ENCODE data around the gene DPP6.

DNA sequence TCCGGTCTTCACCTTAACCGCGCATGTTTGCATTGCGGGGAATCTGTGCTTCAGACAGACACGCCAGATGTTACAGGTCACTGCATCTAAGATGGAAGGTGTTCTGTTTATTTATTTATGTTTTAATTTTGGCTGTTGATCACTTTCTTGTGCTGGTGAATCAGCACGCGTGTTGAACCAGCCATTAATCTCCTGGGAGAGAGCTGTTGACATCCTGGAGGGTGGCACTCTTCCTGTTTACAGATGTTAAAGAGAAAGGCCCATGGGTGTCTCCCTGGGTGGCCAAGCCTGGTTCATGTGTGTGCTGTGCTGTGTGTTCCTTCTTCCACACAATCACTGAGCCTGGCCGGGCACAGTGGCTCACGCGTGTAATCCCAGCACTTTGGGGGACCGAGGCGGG is 595.4 kb downstream of the DPP6 start:
- TF ChIP-seq, protein P1, sequence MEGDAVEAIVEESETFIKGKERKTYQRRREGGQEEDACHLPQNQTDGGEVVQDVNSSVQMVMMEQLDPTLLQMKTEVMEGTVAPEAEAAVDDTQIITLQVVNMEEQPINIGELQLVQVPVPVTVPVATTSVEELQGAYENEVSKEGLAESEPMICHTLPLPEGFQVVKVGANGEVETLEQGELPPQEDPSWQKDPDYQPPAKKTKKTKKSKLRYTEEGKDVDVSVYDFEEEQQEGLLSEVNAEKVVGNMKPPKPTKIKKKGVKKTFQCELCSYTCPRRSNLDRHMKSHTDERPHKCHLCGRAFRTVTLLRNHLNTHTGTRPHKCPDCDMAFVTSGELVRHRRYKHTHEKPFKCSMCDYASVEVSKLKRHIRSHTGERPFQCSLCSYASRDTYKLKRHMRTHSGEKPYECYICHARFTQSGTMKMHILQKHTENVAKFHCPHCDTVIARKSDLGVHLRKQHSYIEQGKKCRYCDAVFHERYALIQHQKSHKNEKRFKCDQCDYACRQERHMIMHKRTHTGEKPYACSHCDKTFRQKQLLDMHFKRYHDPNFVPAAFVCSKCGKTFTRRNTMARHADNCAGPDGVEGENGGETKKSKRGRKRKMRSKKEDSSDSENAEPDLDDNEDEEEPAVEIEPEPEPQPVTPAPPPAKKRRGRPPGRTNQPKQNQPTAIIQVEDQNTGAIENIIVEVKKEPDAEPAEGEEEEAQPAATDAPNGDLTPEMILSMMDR (IDR thresholded peaks at IDR 0.05), result no peak
- no peak for TF ChIP-seq POLR2A (IDR thresholded peaks at IDR 0.05)
